ENCODE data around the gene C2CD4D.

C2CD4D gene

DNA sequence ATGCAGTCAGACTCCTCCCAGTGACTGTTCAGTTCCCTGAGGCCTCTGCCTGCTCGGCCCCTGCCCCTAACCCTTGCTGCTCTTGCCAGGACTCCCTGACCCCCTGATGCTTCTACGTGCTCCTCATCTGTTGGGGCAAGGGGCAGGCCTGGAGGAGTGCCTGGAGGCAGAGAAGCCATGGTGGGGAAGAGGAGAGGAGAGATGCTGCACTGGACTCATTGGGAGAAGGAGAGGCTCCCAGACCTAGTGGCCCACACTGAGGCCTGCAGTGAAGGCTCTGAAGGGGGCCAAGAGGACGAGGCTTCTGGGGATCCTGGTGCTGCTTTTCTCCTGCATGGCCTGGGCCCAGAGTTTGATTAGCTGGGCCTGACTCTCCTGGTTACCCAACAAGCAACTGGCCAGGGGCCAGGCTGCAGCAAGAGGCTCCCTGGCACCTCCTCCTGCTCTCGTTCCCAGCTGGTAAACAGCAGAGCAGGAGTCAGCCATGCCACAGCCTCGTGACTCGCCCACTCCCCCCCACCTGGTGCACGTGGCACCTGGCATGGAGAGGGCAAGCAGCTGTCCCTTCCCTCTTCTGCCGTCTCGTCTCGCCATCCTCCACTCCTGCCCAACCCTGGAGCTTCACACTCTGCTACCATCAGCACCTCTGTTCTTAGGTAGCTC is 7.2 kb downstream of the C2CD4D start:
- peak; percentile 38 for DNase-seq

DNA sequence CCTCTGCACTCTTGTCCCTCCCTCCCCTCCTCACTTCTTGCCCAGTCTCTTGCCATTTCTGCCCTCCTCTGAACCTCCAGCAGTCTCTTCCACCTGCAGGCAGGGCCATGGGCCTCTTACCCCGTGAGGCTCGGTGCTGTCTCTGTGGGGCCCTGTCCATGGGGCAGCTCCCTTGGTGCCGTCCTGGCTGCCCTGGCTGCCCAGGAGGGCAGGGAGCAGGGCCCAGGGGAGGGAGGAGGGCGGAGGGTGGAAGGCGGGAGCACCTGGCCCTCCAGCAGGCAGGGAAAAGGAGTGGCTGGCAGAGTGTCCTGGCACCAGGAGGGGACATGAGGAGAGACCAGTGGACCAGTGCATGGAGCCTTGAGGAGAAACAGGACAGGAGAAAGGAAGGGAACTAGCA is 8.0 kb downstream of the C2CD4D start, which contains the start of gene RORC:
RORC (minus strand) TSS at position 198 of the 400 bp plus-strand sequence; CDS start at position 160, 38 bp downstream.
- no peak for DNase-seq

GRCh38 chr1:151831256-151831591 is 8.4 kb downstream of the C2CD4D start:
- DNase-seq = no peak

DNA sequence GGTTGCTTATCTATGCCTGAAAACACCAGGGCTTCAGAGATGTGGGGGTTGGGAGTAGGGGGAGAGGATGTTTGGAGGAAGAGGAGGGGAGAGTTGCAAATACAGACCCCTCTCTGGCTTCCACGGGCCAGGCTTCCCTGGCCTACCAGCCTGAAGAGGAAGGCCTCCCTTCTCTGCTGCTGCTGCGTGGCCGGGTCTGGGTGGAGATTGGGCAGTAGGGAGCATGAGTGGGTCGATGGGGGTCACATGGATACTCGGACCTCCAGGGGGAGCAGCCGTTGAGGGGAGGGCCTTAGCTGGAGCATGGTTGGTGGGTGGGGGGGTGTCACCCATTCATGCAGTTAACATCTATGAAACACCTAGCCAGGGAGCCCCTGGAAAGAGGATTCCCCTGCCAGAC is 9.6 kb downstream of the C2CD4D start:
- DNase-seq = no peak

DNA sequence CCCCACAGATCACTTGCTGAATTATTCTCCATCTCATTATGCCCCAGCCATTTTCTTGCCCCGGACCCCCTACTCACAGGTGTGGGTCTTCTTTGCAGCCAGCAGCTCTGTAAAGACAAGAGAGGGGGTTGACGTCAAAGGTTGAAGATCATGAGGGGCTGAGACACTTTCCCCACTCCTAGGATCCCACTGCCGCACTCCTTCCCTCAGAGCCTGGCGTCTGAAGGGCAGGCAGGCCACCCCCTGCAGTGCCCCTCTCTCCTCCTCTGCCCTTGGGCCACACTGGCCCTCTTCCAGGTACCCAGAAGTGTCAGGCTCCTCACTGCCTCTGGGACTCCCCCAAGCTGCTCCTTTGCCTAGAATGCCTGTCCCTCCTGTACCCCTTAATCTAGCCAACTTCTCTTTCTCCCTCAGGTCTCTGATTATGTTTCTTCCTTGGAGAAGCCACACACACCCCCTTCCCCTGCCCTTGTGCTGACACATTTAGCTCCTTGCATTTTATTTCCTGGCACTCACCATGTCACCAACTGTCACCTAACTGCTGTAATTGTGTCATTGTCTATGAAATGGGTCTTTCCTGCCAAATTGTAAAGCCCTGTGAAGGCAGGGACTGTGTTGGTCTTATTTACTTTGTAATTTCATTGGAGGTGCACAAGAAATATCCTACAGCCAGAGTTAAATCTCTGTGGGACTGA is 10.1 kb downstream of the C2CD4D start:
- DNase-seq = no peak

- no peak for DNase-seq
Measured at GRCh38 chr1:151828921-151829320, 10.7 kb downstream of the C2CD4D start.

GRCh38 chr1:151827853-151828252 is 11.8 kb downstream of the C2CD4D start:
- no peak for DNase-seq

DNA sequence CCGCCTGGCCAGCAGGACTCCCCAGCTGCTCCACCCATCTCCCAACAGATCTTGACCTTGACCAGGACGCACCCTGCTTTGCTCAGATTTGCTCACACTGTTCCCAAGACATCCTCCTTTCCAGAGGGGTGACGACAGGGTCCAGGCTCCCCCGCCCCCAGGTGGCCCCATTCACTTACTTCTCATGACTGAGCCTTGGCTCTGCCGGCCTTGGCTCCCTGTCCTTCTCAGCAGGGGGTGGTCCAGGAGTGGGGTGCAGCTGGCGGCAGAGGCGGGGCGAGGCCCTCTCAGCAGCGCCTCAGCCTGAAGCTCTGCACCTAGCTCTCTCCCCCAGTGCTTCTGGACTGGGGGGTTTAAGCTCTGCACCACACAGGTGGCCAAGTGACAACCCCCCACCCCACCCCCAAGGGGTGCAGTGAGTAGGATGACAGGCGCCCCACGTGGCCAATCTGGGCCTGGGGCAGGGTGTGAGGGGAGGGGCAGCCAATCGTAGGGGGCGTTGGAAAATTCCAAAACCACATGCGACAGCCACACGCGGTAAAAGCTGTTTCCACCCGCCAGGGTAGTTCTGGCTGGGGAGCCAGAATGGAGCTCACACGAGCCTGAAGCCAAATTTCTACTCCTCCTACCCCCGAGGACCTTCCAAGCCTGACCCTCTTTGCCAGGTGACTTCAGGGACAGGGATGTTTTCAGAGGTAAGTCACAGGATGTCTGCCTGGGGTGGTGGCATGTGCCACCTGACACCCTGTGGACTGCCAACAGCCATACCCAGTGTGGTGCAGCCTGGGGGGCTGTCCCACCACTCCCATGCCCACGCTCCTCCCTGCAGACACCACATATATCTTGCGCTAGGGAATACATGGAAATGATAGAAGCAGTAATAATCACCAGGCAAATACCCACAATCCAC is 13.6 kb downstream of the C2CD4D start:
- no peak for DNase-seq

GRCh38 chr1:151825204-151825603 is 14.4 kb downstream of the C2CD4D start:
- DNase-seq = no peak

DNA sequence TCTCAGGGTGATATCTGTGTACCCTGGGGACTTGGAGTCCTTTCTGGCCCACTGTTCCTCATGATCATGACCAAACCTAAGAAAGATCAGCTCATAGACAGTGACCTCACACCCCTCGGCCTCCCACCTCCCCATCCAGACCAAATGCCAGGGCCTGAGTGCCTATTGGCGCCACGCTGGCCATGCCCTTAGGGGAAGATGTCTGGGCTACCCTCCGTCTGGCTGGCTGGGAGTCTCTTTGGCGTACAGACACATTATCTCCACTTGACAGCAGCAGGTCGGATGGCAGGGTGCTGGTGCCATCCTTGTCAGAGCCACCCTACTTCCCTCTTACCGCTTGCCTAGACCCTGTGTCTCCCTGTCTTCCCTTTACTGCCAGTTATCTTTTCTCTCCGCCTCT is 16.4 kb downstream of the C2CD4D start:
- no peak for DNase-seq

GRCh38 chr1:151822404-151822803 is 17.2 kb downstream of the C2CD4D start:
- no peak for DNase-seq

DNA sequence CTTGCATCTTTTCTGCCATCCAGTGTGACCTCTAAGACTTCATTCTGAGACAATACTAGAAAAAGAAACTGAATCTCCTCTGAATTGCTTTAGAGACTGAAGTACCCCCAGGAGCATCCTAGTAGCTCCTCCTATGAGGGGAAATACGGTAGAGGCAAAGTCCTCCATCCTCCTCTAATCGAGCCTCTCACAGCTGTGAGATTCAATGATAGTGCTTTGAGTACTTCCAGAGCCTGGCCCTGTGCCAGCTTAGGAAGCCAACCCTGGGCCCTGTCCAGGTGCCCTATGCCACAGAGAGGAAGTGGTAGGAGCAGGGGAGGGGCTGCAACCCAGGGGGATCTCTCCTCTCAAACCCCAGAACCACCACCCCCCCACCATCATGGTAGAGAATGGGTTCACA is 18.7 kb downstream of the C2CD4D start:
- DNase-seq = no peak

DNA sequence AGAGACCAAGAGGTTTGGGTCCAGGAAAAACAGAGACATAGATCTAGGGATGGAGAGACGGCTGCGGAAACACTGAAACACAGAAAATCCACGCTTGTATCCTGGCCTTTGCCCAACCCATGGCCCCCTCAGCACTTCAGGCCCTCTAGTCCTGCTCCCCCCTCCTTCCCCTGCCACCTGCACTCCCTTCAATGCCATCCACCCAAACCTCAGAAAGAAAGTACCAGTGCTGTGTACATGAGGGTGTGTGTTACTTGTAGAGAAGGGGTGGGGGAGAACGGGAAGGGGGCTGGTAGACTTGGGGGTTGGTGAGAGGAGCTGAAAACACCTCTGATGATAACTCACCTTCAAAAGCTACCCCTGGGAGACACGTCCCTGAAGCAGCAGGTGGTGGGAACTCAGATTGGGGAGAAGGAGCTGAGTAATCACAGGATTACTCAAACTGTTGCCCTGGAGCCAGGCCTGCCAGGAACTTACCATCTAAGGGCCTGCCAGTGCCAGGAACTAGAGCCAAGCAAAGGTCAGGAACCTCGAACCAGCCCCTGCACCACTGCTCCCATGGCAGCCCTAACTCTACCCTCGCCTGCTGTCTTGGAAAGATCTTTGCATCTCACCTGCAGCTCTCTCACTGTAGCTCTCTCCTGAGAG is 19.5 kb downstream of the C2CD4D start:
- no peak for DNase-seq

DNA sequence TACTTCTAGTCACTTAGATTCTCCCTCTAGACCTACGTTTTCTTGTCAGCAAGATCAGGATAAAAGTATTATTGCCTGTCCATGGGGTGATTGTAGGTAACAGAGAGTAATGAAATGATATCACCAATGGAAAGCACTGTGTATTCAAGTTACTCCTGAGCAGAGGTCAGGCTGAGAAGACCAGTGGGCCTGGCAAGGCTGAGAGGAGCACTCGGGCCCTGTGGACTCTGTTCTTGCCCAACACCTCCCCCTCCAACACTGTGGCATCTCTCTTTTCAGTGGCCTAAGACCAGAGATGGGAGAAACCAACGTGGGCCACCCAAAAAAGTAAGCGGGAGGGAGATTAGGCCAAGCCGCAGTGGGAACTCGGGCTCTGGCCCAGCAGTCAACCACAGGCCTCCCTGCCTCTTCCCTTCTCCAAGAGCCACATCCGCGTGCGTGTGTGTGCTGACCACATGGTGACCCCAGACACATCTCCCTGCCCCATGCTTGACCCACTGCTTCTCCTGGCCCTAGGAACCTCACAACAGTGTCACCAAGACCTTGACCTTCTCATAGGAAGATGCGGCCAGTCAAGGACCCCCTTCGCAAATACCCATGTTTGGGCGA is 20.3 kb downstream of the C2CD4D start:
- no peak for DNase-seq

GRCh38 chr1:151817353-151817730 is 22.3 kb downstream of the C2CD4D start:
- no peak for DNase-seq

DNA sequence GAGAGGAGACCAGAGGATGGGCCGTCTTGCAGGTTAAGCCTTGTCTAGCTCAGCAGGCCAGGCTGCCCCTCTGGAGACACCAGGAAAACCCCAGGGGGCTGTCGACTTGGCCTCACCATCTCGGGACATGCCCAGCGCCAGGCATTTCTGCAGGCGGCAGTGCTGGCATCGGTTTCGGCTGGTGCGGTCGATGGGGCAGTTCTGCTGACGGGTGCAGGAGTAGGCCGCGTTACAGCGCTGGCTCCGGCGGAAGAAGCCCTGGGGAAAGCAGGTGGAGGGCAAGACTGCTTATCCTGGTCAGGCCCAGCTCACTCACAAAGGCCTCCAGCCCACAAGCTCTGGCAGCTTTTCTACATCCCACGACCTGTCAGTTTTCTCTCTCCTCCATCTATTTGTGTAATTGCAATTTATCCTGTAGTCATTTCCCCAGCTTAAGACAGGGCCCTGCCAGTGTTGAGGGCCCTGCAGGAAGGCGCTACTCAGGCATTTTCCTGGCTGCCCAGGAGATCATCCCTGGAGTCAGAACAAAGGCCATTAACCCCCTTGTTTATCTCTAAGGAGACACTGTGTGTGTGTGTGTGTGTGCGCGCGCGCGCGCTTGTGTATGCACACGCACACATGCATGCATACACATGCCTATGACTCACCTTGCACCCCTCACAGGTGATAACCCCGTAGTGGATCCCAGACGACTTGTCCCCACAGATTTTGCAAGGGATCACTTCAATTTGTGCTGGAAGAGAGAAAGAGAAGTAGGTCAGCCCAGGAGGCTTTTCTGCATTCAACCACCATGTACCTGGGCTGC is 22.9 kb downstream of the C2CD4D start:
- no peak for DNase-seq

- no peak for DNase-seq
Measured at GRCh38 chr1:151815716-151816327, 23.8 kb downstream of the C2CD4D start.

- no peak for DNase-seq
Measured at GRCh38 chr1:151814971-151815545, 24.6 kb downstream of the C2CD4D start.

DNA sequence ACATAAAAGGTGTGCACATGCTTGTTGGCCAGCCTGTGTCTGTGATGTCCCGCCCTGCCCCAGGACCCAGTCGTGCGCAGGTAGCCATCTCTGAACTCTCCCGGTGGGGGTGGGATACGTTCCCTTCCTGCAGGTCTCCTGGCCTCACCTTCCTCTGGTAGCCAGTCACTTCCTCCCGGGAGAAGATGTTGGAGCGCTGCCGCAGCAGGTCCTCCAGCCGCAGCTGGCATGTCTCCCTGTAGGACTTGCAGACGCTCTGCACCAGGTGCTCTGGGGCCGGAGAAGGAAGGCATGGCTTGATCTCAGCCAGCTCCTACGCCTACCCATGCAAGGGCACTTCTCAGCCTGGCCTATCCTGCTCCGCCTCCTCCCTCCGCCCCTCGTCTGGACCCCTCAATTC is 25.2 kb downstream of the C2CD4D start:
- no peak for DNase-seq

GRCh38 chr1:151813271-151813977 is 26.2 kb downstream of the C2CD4D start:
- no peak for DNase-seq

All from HCEC 1CT (cell line).